Activated naive CD8-positive, alpha-beta T cell treated with anti-CD3 and anti-CD28 coated beads for 36 hours (primary cell): ENCODE measurements around the gene GJB2. TPM values are rescaled to one million over a fixed set of nuclear protein-coding genes. Genes with fewer than 3 reads are reported as not detected.
"Not testable (repeated sequence)": the region's sequence is repeated elsewhere in the genome, so short reads cannot be mapped to it uniquely, and the experiment has no call there.

Source experiments
- DNase-seq: peaks from one replicate; pipeline ENCODE4 v3.0.0; 2021
- H3K27ac Mint-ChIP-seq: one replicate; pipeline ENCODE4 v1.8.0; 2022; ENCODE audit warnings: mild to moderate bottlenecking, moderate library complexity, mixed read lengths
- H3K27me3 Mint-ChIP-seq: one replicate; pipeline ENCODE4 v1.8.0; 2022; ENCODE audit warnings: mild to moderate bottlenecking, mixed read lengths
- H3K36me3 Mint-ChIP-seq: one replicate; pipeline ENCODE4 v1.8.0; 2021; ENCODE audit warnings: mild to moderate bottlenecking, mixed read lengths
- H3K4me1 Mint-ChIP-seq: one replicate; pipeline ENCODE4 v1.8.0; 2021; ENCODE audit warnings: mixed read lengths
- H3K4me3 Mint-ChIP-seq: one replicate; pipeline ENCODE4 v1.8.0; 2022; ENCODE audit warnings: mild to moderate bottlenecking, moderate library complexity, mixed read lengths
- H3K9me3 Mint-ChIP-seq: one replicate; pipeline ENCODE4 v1.8.0; 2022; ENCODE audit warnings: mixed read lengths
- total RNA-seq, 2 experiments: library from RNA; stranded (reverse); gene quantifications; one replicate each; pipeline ENCODE4 v1.2.3, GENCODE V29; 2021

Gene GJB2
- total RNA-seq, 2 experiments from 2014 or later = 1.8 to 2.1 TPM

- no peak for DNase-seq
- no peaks in the 10 kb centered on the region for H3K36me3 Mint-ChIP-seq
- peaks cover 25% of the 10 kb centered on the region for H3K4me1 Mint-ChIP-seq
- H3K27ac Mint-ChIP-seq = peak overlapping the region; percentile 34
- H3K27me3 Mint-ChIP-seq = peaks cover 24% of the 10 kb centered on the region
- no peaks in the 10 kb centered on the region for H3K9me3 Mint-ChIP-seq
- H3K4me3 Mint-ChIP-seq = peak overlapping the region; percentile 74
These were observed 30.8 kb downstream of the GJB2 start for GRCh38 chr13:20161951-20162300.

DNA sequence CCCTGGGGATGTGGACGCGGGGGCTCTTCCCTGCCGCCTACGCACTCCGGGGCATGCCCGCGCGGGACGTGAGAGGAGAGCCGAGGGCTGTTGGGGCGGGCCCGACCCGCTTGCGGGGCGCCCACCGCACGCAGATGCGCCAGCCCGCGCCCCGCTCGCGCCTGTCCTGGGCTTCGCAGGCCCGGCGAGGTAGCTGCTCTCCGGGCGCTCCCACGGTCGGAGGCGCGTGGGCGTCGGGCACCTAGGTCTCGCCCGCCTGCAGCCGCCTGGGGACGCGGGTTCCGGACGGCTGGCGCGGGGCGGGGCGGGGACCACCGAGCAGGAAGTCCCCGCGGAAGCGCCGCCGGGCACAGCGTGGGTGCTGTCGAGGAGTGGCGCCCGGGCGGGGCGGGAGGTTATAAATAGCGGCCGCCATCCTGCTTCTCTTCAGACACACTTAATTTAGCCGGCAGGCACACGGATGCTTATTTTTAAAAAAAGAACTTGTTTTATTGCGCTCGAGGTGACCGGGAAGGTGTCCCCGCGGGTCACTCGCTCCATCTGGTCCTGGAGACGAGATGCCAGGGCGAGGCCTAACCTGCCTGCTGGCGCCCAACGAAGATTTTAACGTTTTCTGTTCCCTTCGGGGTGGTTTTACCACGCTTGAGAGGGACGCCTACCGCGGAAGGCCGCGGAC lies 31.3 kb downstream of the GJB2 start:
- peaks cover 22% of the 10 kb centered on the region for H3K27me3 Mint-ChIP-seq
- peaks cover 25% of the 10 kb centered on the region for H3K4me1 Mint-ChIP-seq

GRCh38 chr13:20160306-20161274 lies 32.1 kb downstream of the GJB2 start, which contains the start of gene GJA3:
TSS of gene GJA3 (minus strand) at chr13:20161052. CDS start at chr13:20143288, 17,764 bp downstream.
- Mint-ChIP-seq H3K9me3 (no peaks in the 10 kb centered on the region), H3K4me1 (peaks cover 25% of the 10 kb centered on the region), H3K4me3 (peak within 1 kb of the TSS; percentile 86), H3K27me3 (peaks cover 14% of the 10 kb centered on the region), H3K36me3 (no peaks in the 10 kb centered on the region), H3K27ac (peak within 1 kb of the TSS; percentile 54)
- DNase-seq = peak; percentile 78

More for the DNA sequence above, 31.3 kb downstream of the GJB2 start:
- Mint-ChIP-seq H3K9me3 (no peaks in the 10 kb centered on the region), H3K4me3 (peak overlapping the region; percentile 76), H3K36me3 (no peaks in the 10 kb centered on the region), H3K27ac (peak overlapping the region; percentile 34)
- DNase-seq = peak; percentile 80

DNA sequence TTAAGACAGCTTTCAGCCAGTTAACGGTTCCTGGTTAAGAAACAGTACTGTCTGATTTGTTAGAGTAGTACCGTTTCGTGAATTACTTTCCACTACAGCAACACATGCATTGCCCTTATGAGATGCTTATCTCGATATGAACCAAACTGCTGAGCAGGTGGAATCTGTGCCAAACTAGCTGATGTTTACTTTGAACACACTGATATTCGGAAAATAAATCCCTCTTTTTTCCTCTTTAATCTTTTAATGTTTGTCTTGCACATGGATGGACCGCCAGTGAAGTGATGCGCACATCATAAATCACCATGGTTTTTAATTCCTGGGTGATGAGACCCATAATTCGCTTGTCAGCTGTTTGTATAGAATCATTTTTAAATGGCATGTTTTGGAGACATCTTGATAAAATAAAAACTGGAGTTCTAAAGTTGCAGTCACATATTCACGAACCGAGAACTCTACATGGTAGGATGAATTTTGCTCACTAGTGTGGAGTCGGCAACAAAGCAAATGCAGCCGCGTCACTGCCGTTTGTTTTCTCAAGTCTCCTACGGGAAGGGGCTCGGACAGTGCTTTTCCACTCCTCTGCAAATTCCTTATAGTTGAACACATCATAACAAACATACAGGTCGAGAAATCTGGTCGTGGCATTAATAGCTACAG lies 33.0 kb downstream of the GJB2 start:
- no peak for DNase-seq
- Mint-ChIP-seq H3K4me1 (peaks cover 25% of the 10 kb centered on the region), H3K27ac (no peak overlapping the region), H3K9me3 (no peaks in the 10 kb centered on the region), H3K4me3 (peak overlapping the region; percentile 86), H3K27me3 (peaks cover 13% of the 10 kb centered on the region), H3K36me3 (no peaks in the 10 kb centered on the region)

DNA sequence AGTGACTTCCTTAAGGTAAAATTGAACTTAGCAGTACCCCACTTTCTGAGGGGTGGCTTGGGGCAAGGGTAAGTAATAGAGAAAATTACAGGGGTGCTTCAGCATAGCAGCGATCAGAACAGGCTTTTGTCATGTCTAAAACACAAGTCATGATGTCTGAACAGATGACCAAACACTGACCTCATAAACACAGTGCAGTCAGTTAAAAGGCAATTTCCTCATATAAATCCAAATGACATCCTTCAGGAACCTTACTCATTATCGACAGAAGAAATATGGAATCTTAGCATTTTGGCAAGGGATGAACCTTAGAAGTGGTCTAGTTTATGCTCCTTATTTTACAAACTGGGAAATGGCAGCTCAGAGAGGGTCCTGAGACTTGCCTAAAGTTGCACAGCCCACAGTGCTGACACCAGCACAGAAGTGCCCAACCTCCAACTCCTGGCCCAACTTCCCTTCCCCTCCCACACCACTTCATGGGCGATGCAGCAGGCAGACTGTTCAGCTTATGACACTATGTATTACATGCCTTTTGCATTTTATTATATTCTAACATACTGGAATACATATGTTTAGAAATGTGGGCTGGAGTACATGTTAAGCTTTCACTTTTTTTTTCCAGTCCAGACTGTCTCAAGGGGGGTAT lies 35.5 kb downstream of the GJB2 start:
- no peak overlapping the region for H3K4me3 Mint-ChIP-seq
- H3K27me3 Mint-ChIP-seq = peaks cover 16% of the 10 kb centered on the region
- H3K27ac Mint-ChIP-seq = no peak overlapping the region
- DNase-seq = no peak
- H3K9me3 Mint-ChIP-seq = no peaks in the 10 kb centered on the region
- H3K36me3 Mint-ChIP-seq = no peaks in the 10 kb centered on the region
- peaks cover 19% of the 10 kb centered on the region for H3K4me1 Mint-ChIP-seq

GRCh38 chr13:20156702-20157101 lies 36.0 kb downstream of the GJB2 start:
- no peak for DNase-seq
- Mint-ChIP-seq H3K9me3 (no peaks in the 10 kb centered on the region), H3K36me3 (no peaks in the 10 kb centered on the region), H3K4me3 (no peak overlapping the region), H3K27ac (no peak overlapping the region), H3K27me3 (peaks cover 13% of the 10 kb centered on the region), H3K4me1 (peaks cover 17% of the 10 kb centered on the region)

- not testable (repeated sequence) for H3K27ac Mint-ChIP-seq, H3K9me3 Mint-ChIP-seq, DNase-seq, H3K27me3 Mint-ChIP-seq, H3K4me3 Mint-ChIP-seq, H3K36me3 Mint-ChIP-seq, H3K4me1 Mint-ChIP-seq
These were observed 39.4 kb downstream of the GJB2 start for GRCh38 chr13:20153290-20153689.

DNA sequence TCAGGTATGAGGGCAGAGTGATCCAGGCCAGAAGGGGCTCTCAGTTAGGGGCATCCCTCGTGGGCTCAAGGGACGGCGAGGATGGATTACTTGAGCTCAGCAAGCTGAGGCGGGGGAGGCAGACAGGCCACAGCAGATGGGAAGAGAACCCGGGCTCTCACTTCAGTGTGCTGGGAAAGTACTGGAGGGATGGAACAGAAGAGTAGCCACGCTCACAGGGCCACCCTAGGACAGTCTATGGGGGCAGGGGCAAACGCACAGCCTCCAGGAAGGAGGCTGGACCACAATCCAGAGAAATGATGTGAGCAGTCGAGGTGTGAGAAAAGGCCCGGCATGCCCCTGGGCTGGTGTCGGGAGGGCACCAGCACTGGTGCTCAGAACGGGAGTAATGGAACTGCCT lies 41.1 kb downstream of the GJB2 start:
- Mint-ChIP-seq H3K36me3 (no peaks in the 10 kb centered on the region), H3K9me3 (no peaks in the 10 kb centered on the region), H3K4me1 (no peaks in the 10 kb centered on the region), H3K4me3 (no peak overlapping the region), H3K27me3 (peaks cover 3% of the 10 kb centered on the region), H3K27ac (no peak overlapping the region)
- DNase-seq = no peak

DNA sequence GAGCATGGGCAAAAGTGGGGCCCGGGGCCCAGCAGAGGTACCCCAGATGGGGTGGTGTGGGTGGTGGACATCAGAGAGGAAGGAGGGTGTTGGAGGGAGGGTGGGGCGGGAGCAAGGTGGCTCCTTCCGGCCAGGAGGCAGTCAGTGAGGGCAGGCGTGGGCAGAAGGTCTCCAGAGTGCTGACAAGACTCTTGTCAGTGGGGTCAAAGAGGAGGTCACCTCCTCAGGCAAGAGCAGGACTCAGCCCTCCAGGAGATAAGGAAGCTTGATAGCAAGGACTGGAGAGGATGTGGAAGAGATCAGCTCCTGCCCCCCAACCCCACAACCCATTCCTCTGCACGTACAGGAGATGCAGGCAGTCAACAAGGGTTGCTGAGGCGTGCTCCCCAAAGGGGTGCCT lies 41.7 kb downstream of the GJB2 start:
- H3K27me3 Mint-ChIP-seq = peaks cover 3% of the 10 kb centered on the region
- H3K9me3 Mint-ChIP-seq = no peaks in the 10 kb centered on the region
- H3K4me1 Mint-ChIP-seq = no peaks in the 10 kb centered on the region
- DNase-seq = no peak
- H3K36me3 Mint-ChIP-seq = no peaks in the 10 kb centered on the region
- no peak overlapping the region for H3K4me3 Mint-ChIP-seq
- no peak overlapping the region for H3K27ac Mint-ChIP-seq

DNA sequence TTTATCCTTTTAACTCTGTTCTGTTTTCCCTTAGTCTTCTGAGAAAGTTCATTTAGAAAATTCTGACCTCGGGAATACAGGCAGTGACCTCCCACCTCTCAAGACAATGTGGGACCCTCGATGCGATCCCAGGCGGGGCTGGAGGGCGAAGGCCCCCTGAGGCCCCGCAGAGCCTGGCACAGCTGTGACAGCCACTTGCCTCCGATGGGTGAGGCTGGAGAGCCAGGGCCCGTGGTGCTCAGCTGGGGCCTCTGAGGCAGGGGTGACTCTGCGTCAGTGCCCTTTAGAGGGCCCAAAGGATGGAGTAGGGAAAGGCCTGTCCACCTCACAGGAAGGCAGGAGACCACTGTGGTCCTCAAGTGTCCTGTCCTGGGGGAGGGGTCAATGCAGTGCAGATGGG lies 42.2 kb downstream of the GJB2 start:
- no peaks in the 10 kb centered on the region for H3K36me3 Mint-ChIP-seq
- no peak overlapping the region for H3K4me3 Mint-ChIP-seq
- H3K27ac Mint-ChIP-seq = no peak overlapping the region
- H3K27me3 Mint-ChIP-seq = peaks cover 3% of the 10 kb centered on the region
- no peaks in the 10 kb centered on the region for H3K9me3 Mint-ChIP-seq
- no peaks in the 10 kb centered on the region for H3K4me1 Mint-ChIP-seq
- no peak for DNase-seq

DNA sequence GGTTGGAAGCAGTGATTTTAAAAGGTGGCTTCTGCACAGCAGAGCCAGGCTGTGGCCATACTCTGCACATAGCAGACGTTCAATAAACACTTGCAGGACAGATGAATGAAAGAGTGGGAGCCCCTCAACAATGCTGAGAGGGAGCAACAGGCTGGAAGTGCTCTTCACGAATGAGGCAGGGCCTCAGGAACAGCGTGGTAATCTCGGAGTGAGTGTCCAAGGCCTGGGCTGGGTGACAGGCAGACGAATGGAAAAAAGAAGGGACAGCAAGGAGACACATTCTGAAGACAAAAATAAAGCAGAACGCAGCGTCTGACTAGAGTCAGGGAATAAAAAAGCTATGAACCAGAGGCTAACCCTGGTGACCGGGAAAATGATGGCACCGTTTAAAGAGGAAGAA lies 43.0 kb downstream of the GJB2 start:
- Mint-ChIP-seq H3K9me3 (no peaks in the 10 kb centered on the region), H3K4me1 (no peaks in the 10 kb centered on the region), H3K4me3 (no peak overlapping the region), H3K27ac (no peak overlapping the region), H3K36me3 (no peaks in the 10 kb centered on the region), H3K27me3 (peaks cover 3% of the 10 kb centered on the region)
- DNase-seq = no peak

DNA sequence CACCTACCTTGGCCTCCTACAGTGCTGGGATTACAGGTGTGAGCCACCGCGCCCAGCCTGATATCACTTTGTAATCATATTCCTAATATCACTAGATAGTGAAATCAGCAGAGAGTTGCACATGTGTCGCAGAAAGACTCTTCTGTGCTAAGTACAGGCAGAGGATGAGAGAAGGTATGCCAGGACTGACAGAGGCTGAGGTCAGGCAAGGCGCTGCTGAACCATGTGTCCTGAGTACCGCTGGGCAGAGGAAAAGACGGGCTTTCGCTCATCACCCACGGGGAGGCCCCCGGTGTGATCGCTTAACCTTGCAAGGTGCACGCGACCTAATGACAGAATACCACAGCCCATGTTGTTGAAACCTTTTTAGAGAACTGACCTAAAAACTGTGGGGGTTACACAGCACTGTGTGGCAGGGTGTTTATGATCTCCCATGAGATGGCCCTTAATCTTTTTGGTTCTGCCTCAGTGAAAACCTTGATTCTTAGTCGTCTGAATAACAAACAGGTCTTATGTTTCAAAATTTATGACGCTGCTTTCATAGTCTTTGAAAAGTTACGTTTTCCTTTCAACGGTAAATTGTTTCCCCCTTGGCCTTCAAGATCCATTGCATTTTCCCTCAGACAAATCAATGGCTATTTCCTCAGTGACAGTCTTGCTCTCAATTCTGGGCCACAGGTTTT lies 44.1 kb downstream of the GJB2 start:
- Mint-ChIP-seq H3K27ac (no peak overlapping the region), H3K4me1 (no peaks in the 10 kb centered on the region), H3K27me3 (peaks cover 6% of the 10 kb centered on the region)

DNA sequence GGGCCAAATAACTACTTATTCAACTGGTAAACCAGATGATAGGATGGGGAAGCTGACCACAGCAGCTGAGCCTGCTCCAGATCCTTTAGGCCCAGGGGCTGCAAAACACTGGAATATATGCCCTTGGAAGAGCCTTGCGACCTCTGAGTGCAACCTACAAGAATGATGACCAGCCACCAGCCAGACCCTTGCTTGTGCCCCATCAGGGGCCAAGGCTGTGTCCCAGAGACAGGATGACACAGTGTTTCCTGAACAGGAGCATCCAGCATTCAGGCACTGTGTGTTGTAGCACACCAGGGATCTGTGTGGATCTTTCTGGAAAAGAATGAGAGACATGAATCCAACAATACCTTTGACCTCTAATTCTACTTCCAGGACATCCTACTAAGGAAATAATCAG lies 46.4 kb downstream of the GJB2 start:
- Mint-ChIP-seq H3K27me3 (peaks cover 23% of the 10 kb centered on the region), H3K4me3 (no peak overlapping the region), H3K36me3 (peaks cover 1% of the 10 kb centered on the region), H3K27ac (no peak overlapping the region), H3K9me3 (no peaks in the 10 kb centered on the region), H3K4me1 (peaks cover 5% of the 10 kb centered on the region)
- no peak for DNase-seq

More for the DNA sequence above, 44.1 kb downstream of the GJB2 start:
- Mint-ChIP-seq H3K9me3 (no peaks in the 10 kb centered on the region), H3K36me3 (no peaks in the 10 kb centered on the region), H3K4me3 (no peak overlapping the region)
- DNase-seq = no peak

GRCh38 chr13:20145521-20145920 lies 47.2 kb downstream of the GJB2 start:
- H3K9me3 Mint-ChIP-seq = no peaks in the 10 kb centered on the region
- no peak overlapping the region for H3K4me3 Mint-ChIP-seq
- H3K27me3 Mint-ChIP-seq = peaks cover 27% of the 10 kb centered on the region
- peaks cover 1% of the 10 kb centered on the region for H3K36me3 Mint-ChIP-seq
- DNase-seq = no peak
- no peak overlapping the region for H3K27ac Mint-ChIP-seq
- H3K4me1 Mint-ChIP-seq = peaks cover 5% of the 10 kb centered on the region
